SU-DHL-6 (cell line): Measurements from ENCODE around the gene URI1.

ENCODE experiments used
- H2AFZ ChIP-seq: fragments of 200-600 bp; sonication (generic); 2 replicates; pipeline ENCODE4 v1.6.1; 2014; ENCODE audit warnings: low read depth, mild to moderate bottlenecking, moderate library complexity, mixed read lengths, antibody characterized with exemption, low read length; ENCODE audit not compliant: severe bottlenecking
- H3F3A ChIP-seq: fragments of 200-600 bp; shearing (Covaris generic); 2 replicates; pipeline ENCODE4 v1.6.0; 2016; ENCODE audit warnings: antibody characterized with exemption, mild to moderate bottlenecking; ENCODE audit not compliant: insufficient read depth
- H3K27ac ChIP-seq: fragments of 200-600 bp; sonication (generic); 2 replicates; pipeline ENCODE4 v1.5.1; 2016; ENCODE audit warnings: low read depth, mild to moderate bottlenecking, low read length, moderate library complexity, mixed read lengths
- H3K27me3 ChIP-seq: fragments of 200-600 bp; sonication (generic), shearing (Covaris generic); 2 replicates; pipeline ENCODE4 v1.6.0; 2014; ENCODE audit warnings: mild to moderate bottlenecking, low read length
- H3K36me3 ChIP-seq: fragments of 200-600 bp; sonication (generic); 2 replicates; pipeline ENCODE4 v1.6.1; 2014; ENCODE audit warnings: mild to moderate bottlenecking, low read length, mixed read lengths
- H3K4me2 ChIP-seq: fragments of 300-600, 200-600 bp; shearing (Covaris generic), sonication (generic); 2 replicates; pipeline ENCODE4 v1.6.0; 2014; ENCODE audit warnings: low read length, low read depth, mild to moderate bottlenecking; ENCODE audit not compliant: poor library complexity, severe bottlenecking
- H3K4me3 ChIP-seq: fragments of 200-600 bp; sonication (generic); 2 replicates; pipeline ENCODE4 v1.5.1; 2014; ENCODE audit warnings: antibody characterized with exemption, low read length, mild to moderate bottlenecking, mixed read lengths; ENCODE audit not compliant: insufficient read depth, poor library complexity, severe bottlenecking
- H3K79me2 ChIP-seq: fragments of 200-600 bp; sonication (generic); 2 replicates; pipeline ENCODE4 v1.6.1; 2014; ENCODE audit warnings: mild to moderate bottlenecking, low read length, moderate library complexity; ENCODE audit not compliant: insufficient read depth
- H3K9ac ChIP-seq: fragments of 200-600 bp; sonication (generic); 2 replicates; pipeline ENCODE4 v1.7.0; 2014; ENCODE audit warnings: mild to moderate bottlenecking, low read length
- H3K9me2 ChIP-seq: fragments of 200-600 bp; sonication (generic); replicated peaks from 2 replicates; pipeline ENCODE4 v1.6.1; 2014; ENCODE audit warnings: low read length; ENCODE audit not compliant: insufficient read depth
- H3K9me3 ChIP-seq: fragments of 200-600 bp; sonication (generic); 2 replicates; pipeline ENCODE4 v1.6.1; 2014; ENCODE audit warnings: low read length, mixed read lengths; ENCODE audit not compliant: insufficient read depth
- H4K20me1 ChIP-seq: fragments of 200-600 bp; sonication (generic); 2 replicates; pipeline ENCODE4 v1.6.1; 2014; ENCODE audit warnings: low read depth, mild to moderate bottlenecking, antibody characterized with exemption, low read length, moderate library complexity, mixed read lengths
- CTCF ChIP-seq: fragments of 200-600 bp; sonication (generic); IDR thresholded peaks from one replicate; pipeline ENCODE4 v1.5.1; 2017; ENCODE audit warnings: antibody characterized with exemption, mild to moderate bottlenecking, low read length, moderate library complexity; ENCODE audit not compliant: insufficient read depth, poor library complexity, severe bottlenecking
- EZH2phosphoT487 ChIP-seq: fragments of 200-600 bp; sonication (generic), shearing (Covaris generic); conservative IDR thresholded peaks from 2 replicates; pipeline ENCODE4 v1.6.1; 2018; ENCODE audit warnings: mild to moderate bottlenecking, antibody characterized with exemption, low read length, moderate library complexity, mixed read lengths

URI1 gene

GRCh38 chr19:29944390-29945012, 2.5 kb downstream of the URI1 start:
- TF ChIP-seq CTCF (no peak), EZH2phosphoT487 (no peak)
- Histone ChIP-seq H3K27ac (peak overlapping the region; percentile 26; the same call in 1 of the 2 replicates), H3K4me2 (peak overlapping the region; percentile 51), H3K36me3 (no peaks in the 10 kb centered on the region; the same call in 1 of the 2 replicates), H3K9me2 (no peaks in the 10 kb centered on the region), H3K9me3 (no peaks in the 10 kb centered on the region), H3K27me3 (no peaks in the 10 kb centered on the region), H3F3A (peaks cover 9% of the 10 kb centered on the region; the same call in 1 of the 2 replicates), H3K4me3 (no peak overlapping the region), H3K79me2 (peaks cover 62% of the 10 kb centered on the region), H3K9ac (peak overlapping the region; percentile 33; the same call in 1 of the 2 replicates), H2AFZ (no peak overlapping the region), H4K20me1 (peaks cover 3% of the 10 kb centered on the region; the same call in 1 of the 2 replicates)

- no peak overlapping the region for H3K9ac ChIP-seq
- peaks cover 9% of the 10 kb centered on the region; the same call in 1 of the 2 replicates for H3F3A ChIP-seq
- H3K9me2 ChIP-seq, result no peaks in the 10 kb centered on the region
- no peak overlapping the region for H2AFZ ChIP-seq
- no peaks in the 10 kb centered on the region; the same call in 1 of the 2 replicates for H3K36me3 ChIP-seq
- no peak for TF ChIP-seq CTCF
- TF ChIP-seq EZH2phosphoT487, result no peak
- peaks cover 3% of the 10 kb centered on the region; the same call in 1 of the 2 replicates for H4K20me1 ChIP-seq
- no peaks in the 10 kb centered on the region for H3K27me3 ChIP-seq
- H3K4me3 ChIP-seq, result no peak overlapping the region
- H3K27ac ChIP-seq, result no peak overlapping the region
- peak overlapping the region; percentile 51 for H3K4me2 ChIP-seq
- peaks cover 67% of the 10 kb centered on the region for H3K79me2 ChIP-seq
- H3K9me3 ChIP-seq, result no peaks in the 10 kb centered on the region
Observed at GRCh38 chr19:29945017-29945416, 3.0 kb downstream of the URI1 start.

- peak overlapping the region; percentile 51 for H3K4me2 ChIP-seq
- no peak overlapping the region for H3K27ac ChIP-seq
- no peak overlapping the region for H3K9ac ChIP-seq
- no peaks in the 10 kb centered on the region for H3K27me3 ChIP-seq
- TF ChIP-seq CTCF, result no peak
- H2AFZ ChIP-seq, result no peak overlapping the region
- no peaks in the 10 kb centered on the region for H3K9me3 ChIP-seq
- H4K20me1 ChIP-seq, result peaks cover 5% of the 10 kb centered on the region; the same call in 1 of the 2 replicates
- H3K9me2 ChIP-seq, result no peaks in the 10 kb centered on the region
- H3K36me3 ChIP-seq, result no peaks in the 10 kb centered on the region; the same call in 1 of the 2 replicates
- peaks cover 71% of the 10 kb centered on the region for H3K79me2 ChIP-seq
- peaks cover 9% of the 10 kb centered on the region; the same call in 1 of the 2 replicates for H3F3A ChIP-seq
- H3K4me3 ChIP-seq, result no peak overlapping the region
Observed at GRCh38 chr19:29945433-29945832, 3.4 kb downstream of the URI1 start.
